Fibroblast of the conjunctiva (primary cell): ENCODE data around the gene GUF1.

ENCODE experiments used
- DNase-seq: peaks from one replicate; pipeline ENCODE4 v3.0.0-alpha.2; 2010; ENCODE audit warnings: low read depth

Gene GUF1, protein sequence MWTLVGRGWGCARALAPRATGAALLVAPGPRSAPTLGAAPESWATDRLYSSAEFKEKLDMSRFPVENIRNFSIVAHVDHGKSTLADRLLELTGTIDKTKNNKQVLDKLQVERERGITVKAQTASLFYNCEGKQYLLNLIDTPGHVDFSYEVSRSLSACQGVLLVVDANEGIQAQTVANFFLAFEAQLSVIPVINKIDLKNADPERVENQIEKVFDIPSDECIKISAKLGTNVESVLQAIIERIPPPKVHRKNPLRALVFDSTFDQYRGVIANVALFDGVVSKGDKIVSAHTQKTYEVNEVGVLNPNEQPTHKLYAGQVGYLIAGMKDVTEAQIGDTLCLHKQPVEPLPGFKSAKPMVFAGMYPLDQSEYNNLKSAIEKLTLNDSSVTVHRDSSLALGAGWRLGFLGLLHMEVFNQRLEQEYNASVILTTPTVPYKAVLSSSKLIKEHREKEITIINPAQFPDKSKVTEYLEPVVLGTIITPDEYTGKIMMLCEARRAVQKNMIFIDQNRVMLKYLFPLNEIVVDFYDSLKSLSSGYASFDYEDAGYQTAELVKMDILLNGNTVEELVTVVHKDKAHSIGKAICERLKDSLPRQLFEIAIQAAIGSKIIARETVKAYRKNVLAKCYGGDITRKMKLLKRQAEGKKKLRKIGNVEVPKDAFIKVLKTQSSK

DNA sequence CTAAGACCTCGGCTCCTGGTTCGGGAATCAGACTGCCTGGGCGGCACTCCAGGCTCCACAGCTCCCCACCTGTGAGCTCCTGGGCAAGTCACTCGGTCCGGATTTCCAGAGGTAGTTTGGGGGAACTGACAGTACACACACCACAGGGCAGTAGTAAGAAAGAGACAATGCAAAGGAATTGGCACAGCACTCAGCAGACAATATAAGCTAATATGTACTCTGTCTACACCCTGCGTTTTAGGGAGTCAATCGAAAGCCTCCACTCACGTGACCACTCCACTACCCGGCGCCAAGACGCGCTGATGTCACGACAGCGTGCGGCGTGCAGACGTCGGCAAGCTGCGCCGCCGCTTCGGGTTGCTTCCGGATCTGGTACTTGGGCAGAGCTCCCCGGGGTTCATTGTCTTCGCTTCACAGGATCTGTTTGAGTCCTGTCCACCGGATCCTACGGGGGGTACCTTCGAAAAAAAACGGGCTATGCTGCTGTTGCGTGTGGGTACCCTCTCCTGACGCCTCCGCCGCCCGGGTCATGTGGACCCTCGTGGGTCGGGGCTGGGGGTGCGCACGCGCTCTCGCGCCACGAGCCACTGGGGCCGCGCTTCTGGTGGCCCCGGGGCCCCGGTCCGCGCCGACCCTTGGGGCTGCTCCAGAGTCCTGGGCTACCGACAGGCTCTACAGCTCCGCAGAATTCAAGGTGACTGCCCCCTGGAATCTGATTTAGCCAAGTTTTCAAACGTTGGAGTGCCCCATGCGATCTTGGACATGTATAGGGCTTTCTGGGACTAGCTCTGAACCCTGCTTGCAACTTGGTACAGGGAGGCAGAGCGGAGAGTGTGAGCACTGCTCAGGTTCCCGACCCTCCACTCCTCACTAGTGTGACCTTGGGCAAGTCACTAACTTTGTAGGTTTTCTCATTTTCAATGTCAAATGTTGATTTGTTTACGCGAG, at the start of gene GUF1:
TSS of gene GUF1 (plus strand) at position 327 of the 948 bp plus-strand sequence. CDS start at position 530, 203 bp downstream.
- peak; percentile 83 for DNase-seq

DNA sequence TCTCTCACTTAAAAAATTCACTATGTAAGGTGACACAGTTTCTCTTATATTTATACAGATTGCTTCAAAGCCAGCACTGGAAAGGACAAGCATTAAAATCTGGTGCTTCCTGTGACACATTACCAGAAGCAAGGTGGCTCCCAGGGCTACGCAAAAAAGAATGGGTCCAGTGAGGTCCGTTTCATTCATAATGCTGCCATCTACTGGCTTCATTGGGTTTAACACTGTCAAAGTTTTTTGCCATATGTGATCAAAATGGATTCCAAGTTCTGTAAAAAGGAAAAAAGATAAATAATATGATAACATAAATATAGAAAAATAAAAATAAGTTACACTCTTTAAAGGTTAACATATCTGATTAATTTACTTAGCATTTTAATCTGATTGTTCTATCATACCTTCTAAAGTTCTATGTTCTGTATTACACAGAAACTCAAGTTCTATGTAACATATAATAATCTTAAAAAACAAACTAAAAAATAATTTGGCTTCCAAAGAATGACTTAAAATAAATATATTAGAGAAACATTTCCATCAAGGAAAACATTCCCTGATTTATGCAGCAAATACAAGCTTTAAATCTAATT, 48.8 kb upstream of the GUF1 start:
- DNase-seq = peak; percentile 17

DNA sequence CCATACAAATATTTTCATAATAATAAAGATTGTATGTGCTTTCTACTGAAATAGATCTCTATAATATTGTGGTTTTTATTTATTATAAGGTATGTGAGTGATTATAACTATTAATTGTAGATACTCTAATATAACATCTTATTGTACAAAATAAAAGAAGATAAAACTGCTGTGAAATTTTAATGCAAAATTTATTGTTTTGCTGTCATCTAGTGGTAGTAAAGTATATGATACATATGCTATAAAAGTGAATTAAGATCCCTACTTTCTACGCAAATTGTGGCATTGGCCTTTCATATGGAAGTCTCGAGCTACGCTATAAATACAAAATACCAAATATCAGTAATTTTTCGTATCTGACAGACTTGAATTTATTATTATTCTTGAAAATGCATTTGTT, 46.1 kb upstream of the GUF1 start:
- DNase-seq = no peak

DNA sequence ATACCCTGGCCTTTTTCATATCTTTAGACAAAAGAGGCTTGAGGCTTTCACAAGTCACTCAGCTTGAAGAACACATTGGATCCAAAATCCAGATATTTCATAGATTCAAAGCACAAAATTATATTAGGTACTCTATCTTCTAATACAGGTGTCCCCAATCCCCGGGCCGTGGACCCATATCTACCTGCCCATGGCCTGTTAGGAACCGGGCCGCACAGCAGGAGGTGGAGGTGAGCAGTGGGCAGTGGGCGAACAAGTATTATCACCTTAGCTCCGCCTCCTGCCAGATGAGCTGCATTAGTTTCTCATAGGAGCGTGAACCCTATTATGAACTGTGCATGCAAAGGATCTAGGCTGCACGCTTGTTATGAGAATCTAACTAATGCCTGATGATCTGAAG, 45.5 kb upstream of the GUF1 start:
- DNase-seq = no peak

DNA sequence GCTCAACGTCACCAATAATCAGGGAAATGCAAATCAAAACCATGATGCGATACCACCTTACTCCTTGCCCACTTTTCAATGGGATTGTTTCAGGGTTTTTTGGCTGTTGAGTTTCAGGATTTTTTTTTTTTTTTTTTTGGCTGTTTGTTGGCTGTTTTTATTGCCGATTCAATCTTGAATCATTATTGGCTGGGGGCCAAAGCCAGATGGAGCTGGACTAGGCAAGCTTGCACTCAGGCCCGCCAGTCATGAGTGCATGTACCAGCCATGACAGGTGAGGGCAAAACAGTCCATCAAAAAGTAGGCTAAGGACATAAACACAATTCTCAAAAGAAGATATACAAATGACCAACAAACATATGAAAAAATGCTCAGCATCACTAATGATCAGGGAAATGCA, 40.1 kb upstream of the GUF1 start:
- DNase-seq = no peak

DNA sequence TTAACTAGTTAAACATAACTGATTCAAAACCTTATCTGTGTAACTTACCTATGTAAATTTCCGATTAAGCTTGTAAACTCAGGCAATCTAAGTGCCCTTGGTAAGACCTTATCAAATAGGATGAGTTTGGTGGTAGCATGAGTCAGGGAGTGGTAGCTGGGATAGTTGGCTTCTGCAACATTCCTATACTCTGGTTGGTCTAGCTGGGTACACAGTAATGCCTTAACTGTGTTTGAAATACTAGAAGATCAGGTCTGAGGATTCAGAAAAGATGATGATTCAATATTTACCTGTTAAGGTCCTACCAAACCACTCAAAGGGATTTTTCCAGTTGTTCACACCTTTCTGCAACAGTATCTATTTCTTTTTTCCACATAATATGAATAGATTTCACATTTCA, 32.1 kb upstream of the GUF1 start:
- no peak for DNase-seq

DNA sequence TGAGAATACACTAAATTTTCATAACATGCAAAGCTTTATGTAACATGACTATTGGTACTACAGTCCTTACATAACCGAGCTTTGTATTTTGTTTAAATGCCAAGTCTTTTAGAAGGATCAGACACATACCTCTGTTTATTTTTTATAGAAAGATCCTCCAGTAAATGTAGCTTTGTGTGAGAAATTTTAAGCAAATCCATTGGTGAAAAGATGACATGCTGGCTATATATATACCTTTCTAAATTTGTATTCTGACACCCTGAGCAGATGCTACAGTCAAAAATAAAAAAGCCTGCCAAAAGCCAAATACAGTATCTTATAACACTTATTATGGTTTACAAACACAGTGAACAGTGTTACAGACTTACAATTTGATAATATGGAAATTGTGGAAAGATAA, 26.8 kb upstream of the GUF1 start, which contains the start of gene YIPF7:
TSS of gene YIPF7 (minus strand) at position 201 of the 400 bp plus-strand sequence. CDS start 1,525 bp downstream, outside the sequence.
- no peak for DNase-seq

DNA sequence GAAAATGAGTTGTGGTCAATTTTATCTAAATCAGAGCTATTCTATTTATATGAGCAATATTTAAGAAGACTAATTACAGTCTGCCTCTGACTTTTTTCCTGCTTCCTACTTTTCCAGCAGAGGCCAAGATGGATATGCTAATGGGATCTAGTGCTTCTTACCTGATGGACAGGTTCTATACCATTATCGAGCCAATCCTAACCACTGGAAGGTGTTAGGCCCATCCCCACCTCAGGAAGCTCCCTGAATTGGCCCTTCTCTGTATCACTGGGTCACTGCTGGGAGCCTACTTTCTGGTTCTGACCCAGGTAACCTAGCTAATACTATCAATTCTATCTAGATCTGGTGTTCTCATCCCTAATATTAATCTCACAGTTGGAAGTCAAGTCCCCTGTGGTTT, 26.2 kb upstream of the GUF1 start:
- no peak for DNase-seq

DNA sequence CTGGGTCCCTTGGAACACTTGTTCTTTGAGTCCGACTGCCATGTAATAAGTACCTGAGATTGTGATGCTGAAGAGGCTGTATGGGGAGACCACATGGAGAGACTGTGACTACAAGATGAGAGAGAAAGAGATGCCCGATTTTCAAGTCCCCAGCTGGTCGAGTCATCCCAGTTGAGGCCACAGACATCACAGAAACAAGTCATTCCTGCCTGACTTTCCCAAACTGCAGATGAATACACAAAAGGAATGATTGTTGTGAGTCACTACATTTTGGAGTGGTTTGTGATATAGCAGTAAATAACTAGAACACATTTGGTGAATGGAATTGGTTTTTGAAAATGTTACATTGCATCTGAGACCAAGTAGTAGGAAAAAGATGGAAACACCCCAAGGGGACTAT, 17.8 kb upstream of the GUF1 start:
- DNase-seq = no peak

DNA sequence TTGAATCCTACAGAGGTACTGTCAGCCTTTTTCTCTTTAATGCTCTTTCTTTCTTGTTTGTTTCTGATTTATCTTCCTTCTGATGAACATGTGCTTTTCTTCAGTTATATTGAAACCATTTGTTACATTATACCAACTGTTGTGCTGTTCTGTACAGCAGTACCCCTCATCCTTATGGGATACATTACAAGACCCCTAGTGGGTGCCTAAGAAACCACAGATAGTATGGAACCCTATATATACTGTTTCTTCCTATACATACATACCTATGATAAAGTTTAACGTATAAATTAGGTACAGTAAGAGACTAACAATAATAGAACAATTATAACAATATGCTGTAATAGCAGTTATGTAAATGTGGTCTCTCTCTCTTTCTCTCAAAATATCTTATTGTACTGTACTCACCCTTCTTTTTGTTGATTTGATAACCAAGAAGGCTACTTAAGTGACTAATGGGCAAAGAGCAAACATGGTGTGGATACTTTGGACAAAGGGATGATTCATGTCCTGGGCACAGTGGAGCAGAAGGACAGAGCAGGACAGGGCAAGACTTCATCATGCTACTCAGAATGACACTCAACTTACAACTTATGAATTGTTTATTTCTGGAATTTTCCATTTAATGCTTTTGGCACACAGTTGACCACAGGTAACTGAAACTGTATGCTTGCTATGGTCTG, 16.1 kb upstream of the GUF1 start:
- DNase-seq = no peak

DNA sequence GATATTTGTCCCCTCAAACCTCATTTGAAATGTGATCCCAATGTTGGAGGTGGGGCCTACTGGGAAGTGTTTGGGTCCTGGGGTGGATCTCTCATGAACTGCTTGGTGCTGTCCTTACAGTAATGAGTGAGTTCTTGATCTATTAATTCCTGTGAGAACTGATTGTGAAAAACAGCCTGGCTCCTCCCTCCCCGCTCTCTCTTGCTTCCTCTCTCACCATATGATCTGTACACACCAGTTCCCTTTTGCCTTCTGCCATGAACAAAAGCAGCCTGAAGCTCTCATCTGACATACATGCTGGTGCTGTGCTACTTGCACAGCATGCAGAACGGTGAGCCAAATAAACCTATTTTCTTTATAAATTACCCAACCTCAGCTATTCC, 15.6 kb upstream of the GUF1 start:
- DNase-seq = no peak

DNA sequence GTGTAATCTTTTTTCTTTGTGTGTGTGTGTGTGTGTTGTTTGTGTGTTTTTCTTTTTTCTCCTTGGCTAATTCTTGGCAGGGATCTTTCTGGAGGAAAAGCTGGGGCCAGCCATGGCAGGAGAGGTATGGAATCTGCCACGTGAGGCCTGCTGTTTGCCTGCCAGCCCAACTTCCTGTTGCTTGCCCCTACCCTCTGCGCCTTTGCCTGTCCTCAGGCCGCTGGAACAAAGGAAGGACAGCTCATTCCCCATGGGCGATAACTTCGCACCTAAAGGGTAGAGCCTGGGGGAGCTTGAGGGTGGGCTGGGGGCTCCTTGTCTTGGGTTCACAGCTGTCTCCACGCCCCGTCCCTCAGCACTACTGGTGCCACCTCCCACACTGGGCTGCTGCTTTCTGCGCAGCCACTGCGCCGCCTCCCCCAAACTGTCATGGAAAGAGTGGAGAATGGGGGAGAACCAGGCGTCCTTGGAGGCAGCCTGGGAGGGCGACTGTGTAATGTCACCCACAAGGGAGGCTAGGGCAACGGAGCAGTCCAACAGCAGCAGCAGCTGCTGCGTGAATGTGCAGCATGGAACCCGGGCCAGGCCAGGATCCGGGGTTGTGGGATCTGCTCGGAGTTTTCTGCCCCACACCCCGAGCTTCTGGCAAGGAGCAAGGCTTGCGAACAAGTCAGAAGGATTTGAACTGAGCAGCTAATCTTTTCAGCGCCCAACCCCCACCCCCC, 14.5 kb upstream of the GUF1 start:
- no peak for DNase-seq

DNA sequence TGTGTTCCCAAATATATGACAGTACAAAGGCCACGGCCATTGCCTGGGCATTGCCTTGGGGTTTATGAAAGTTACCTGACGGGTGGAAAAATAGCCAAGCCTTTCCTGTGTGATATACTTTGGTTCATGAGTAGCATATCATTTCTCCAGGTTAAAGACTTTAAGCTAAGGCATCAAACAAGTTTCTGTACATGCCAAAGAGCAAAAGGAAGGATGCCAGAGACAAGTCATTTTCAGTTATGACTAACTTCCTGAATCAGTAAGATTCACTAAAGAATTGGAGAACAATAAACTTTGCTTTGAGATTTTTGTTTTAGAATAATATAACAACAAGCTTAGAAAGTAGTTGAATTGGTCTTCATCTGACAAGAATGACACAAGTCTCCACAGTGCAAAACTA, 9.7 kb upstream of the GUF1 start:
- no peak for DNase-seq

DNA sequence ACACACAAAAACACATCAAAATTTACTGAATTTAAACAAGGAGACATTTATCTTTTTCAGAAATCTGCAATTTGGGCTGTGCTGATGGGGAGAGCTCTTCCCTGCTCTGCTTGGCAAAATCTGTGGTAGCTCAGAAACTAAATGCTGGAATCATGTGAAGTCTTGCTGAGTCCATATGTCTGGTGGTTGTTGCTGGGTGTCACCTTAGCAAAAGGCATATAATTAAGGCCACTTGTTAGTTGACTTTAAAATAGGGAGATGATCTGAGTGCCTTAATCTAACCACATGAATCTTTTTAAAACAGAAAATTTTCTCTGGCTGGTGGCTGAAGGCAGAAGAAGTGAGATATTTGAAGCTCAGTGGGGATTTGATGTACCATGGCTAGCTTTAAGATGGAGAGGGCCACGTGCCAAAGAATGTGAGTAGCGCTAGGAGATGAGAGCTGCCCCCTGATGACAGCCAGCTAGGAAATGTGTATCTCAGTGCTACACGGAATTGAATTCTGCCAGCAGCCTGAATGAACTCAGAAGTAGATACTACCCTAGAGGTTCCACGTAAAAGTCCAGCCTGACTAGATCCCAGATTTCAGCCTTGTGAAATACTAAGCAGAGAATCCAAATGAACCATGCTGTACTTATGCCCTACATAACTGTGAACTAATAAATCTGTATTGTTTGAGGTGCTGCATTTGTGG, 7.6 kb upstream of the GUF1 start:
- no peak for DNase-seq

DNA sequence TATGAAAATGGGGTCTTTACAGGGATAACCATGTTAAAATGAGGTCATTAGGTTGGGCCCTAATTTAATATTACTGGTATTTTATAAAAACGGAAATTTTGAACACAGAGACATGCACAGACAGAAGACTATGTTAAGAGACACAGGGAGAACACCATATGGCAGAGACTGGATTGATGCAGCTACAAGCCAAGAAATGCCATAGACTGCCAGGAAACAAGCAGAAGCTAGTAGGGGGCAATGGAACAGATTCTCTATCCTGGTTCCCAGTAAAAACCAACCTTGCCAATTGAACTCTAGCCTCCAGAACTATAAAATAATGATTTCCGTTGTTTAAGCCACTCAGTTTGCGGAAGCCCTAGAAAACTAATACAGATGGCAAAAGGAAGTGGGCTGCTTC, 6.6 kb upstream of the GUF1 start:
- no peak for DNase-seq

DNA sequence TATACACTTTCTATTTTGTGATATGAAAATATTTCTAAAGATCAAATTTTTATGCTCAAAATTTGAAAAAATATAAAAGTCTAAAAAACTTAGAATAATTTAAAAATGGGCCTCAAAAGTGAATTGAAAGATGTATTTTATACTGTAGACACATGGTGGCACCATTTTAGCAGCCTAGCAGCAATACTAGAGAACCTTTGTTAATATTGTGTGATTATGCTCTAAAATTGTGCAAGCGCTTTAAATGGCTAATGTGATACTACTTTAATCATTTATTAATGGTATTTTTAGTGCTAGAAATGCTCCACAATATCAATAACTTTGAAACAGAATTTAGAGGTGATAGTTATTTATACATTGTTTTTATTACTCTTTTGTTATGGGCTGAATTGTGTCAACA, 3.7 kb upstream of the GUF1 start:
- DNase-seq = no peak

DNA sequence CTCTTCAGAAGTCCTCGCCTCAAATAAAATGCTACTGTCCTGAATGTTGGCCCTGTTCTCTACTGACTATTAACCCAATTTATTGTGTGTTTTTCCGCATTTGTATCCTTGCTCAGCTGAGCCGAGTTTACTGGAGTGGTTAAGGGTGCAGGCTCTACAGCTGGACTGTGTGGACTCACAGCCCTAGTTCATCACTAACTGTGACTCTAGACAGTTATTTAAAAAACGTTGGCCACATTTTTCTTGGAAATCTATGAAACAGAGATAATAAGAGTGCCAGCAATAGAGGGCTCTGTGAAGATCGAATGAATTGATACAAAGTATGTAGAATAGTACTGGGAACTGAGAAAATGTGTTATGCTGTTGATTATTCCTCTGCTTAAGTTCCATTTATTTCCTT, 2.9 kb upstream of the GUF1 start:
- DNase-seq = no peak

DNA sequence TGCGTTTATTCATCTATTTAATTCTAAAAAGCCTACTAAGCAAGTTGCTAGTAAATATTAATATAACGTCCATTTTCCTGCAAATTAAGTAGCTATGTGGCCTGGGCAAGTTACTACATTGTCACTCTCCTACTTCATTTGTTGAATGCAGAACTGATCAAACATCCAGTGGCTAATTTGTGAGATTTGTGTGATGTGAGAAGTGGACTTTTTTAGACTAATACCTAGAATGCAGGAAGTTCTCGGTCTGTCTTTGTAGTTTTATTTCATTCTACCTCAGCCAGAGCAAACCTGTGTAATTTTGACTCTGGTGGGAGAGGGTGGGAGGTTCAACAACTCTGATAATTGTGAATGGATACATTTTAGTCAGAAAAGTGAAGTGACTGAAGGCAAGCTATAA, 840 bp downstream of the GUF1 start:
- DNase-seq = no peak

DNA sequence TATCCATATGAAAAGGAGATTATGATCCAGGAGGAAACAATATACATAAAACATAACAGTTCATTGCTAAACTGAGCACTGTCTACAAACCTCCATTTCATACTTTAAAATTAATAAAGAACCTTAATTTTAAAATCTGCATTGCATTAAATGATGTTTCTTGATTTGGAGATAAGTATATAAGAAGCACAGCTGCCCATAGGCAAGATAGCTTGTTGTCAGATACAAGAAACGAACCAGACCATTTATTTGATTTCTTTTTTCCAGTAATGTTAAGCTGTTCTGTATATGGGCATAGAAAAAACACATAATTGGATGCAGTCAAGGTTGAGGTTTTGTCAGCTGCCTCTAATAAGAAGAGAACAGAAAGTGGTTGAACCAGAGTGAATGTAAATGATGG, 6.4 kb downstream of the GUF1 start:
- no peak for DNase-seq

DNA sequence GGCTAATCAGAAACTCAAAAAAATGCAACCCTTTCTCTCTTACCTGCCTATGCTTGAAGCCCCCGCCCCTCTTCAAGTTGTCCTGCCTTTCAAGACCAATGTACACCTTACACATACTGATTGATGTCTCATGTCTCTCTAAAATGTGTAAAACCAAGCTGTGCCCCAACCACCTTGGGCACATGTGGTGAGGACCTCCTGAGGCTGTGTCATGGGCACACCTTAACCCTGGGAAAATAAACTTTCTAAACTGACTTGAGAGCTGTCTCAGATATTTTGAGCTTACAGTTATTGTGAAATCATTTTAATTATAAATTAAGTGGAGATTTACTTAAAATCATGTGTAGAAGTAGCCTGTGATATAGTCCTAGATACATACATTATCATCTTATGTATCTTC, 22.2 kb downstream of the GUF1 start:
- no peak for DNase-seq
